Ovary (tissue), 9 donors: ENCODE data around the gene CHID1. TPM values are rescaled to one million over a fixed set of nuclear protein-coding genes. Genes with fewer than 3 reads are reported as not detected.

Source experiments
- DNase-seq, 5 donors: peaks; one replicate each; pipeline ENCODE4 v3.0.0-alpha.2; 2019 to 2020
- H3K27ac ChIP-seq, 2 donors: fragments of 200-600 bp; one replicate each; pipeline versions ENCODE4 v1.5.1 to v1.8.0; 2019 to 2022
- H3K27me3 ChIP-seq: fragments of 200-600 bp; one replicate; pipeline ENCODE4 v1.8.0; 2022
- H3K36me3 ChIP-seq: fragments of 200-600 bp; sonication (generic); one replicate; pipeline ENCODE4 v1.5.1; 2019
- H3K4me1 ChIP-seq: one replicate; pipeline ENCODE4 v1.8.1; 2013; ENCODE audit warnings: mild to moderate bottlenecking, moderate library complexity; ENCODE audit not compliant: insufficient read depth
- H3K4me3 ChIP-seq: fragments of 200-600 bp; sonication (generic); one replicate; pipeline ENCODE4 v1.5.1; 2017
- H3K9me3 ChIP-seq, 2 donors: fragments of 200-600 bp in 1 of 2; sonication (generic) in 1 of 2; one replicate each; pipeline versions ENCODE4 v1.5.1 to v1.8.1; 2013 to 2019; ENCODE audit warnings: mild to moderate bottlenecking in 1 of 2, moderate library complexity in 1 of 2
- CTCF ChIP-seq, 3 donors: fragments of 450-650 bp in 2 of 3; fragments of 200-600 bp in 1 of 3; IDR thresholded peaks; one replicate each; pipeline versions ENCODE4 v1.5.1 to v1.8.0; 2016 to 2022; ENCODE audit warnings: antibody characterized with exemption in 3 of 3, mild to moderate bottlenecking in 1 of 3
- EP300 ChIP-seq: sonication (generic); formaldehyde crosslinking; IDR thresholded peaks from one replicate; pipeline ENCODE4 v1.6.1; 2017; ENCODE audit warnings: antibody characterized with exemption
- POLR2A ChIP-seq: fragments of 450-650 bp; IDR thresholded peaks from one replicate; pipeline ENCODE4 v1.6.1; 2017; ENCODE audit warnings: antibody characterized with exemption, mild to moderate bottlenecking, moderate library complexity
- WGBS, 3 donors: extraction: QIAGEN DNeasy Blood & Tissue Kit in 1 of 3; methylation state at CpG; one replicate each; pipeline versions ENCODE4 v1.1.5 to v1.1.7; 2013 to 2017; 5-methylcytosine and 5-hydroxymethylcytosine counted together
- intact Hi-C, 4 donors: fragments of 100-400 bp; cut with DNase I; formaldehyde crosslinking; loops; one replicate each; pipeline versions ENCODE4 v1.11.0 to v1.15.1; 2022 to 2023
- polyA plus RNA-seq, 2 donors: library from polyadenylated mRNA; stranded (reverse); fragments of 200-250 nt in 1 of 2; fragments of 350-450 nt in 1 of 2; fragmentation: Illumina TruSeq in 1 of 2; extraction: RNeasy Lipid Tissue Mini Kit (QIAGEN cat#74804) in 1 of 2; gene quantifications; one replicate each; pipeline ENCODE4 v1.2.3, GENCODE V29; 2013 to 2014
- total RNA-seq, 7 donors: library from RNA; depleted of rRNA in 2 of 7; stranded (reverse); fragments of >200 nt in 2 of 7; fragmentation: NEBNext Ultra II Directional in 3 of 7; extraction: Animal tissue kit (Norgen Biotek cat#: 25700) in 3 of 7; gene quantifications; one replicate each; pipeline versions ENCODE4 v1.1.0 to v1.2.4, GENCODE V29; 2016 to 2023
- donor health status: DM: no; HTN: no; CAD: no; lungs with moderate emphysema.
- donor health status: DM: no; HTN: no; CAD: no.
- donor health status: Bipolar disorder and iron deficiency.
- donor health status: DM: yes; HTN: yes; CAD: no.
- donor health status: DM: no; HTN: no; CAD: no.
- donor health status: DM: yes; HTN: yes; CAD: no.

CHID1 gene
- total and polyA plus RNA-seq, 9 donors = 41.0 to 90.7 (median 70.6) TPM

GRCh38 chr11:914747-915501 lies 4.3 kb upstream of the CHID1 start:
- H3K9me3 ChIP-seq = no peaks in the 10 kb centered on the region
- peaks cover 4% of the 10 kb centered on the region for H3K4me1 ChIP-seq
- intact Hi-C loops = no loop called here
- H3K36me3 ChIP-seq = no peaks in the 10 kb centered on the region
- DNase-seq = peak in 1 of 5 donors; percentile 35
- 77 to 82% (median 80%) methylated on average over 21 of the region's 21 CpGs for WGBS, 3 donors
- no peaks in the 10 kb centered on the region for H3K27me3 ChIP-seq
- no peak overlapping the region for H3K4me3 ChIP-seq
- no peak for TF ChIP-seq CTCF (IDR thresholded peaks at IDR 0.05)
- no peak for TF ChIP-seq EP300
- TF ChIP-seq POLR2A = no peak
- H3K27ac ChIP-seq = no peak overlapping the region

GRCh38 chr11:914204-914603 lies 3.6 kb upstream of the CHID1 start:
- intact Hi-C loops = no loop called here
- DNase-seq = no peak
- WGBS, 3 donors = 74 to 80% (median 75%) methylated on average over 5 of the region's 5 CpGs
- no peak overlapping the region for H3K4me3 ChIP-seq
- H3K9me3 ChIP-seq = no peaks in the 10 kb centered on the region
- TF ChIP-seq CTCF (IDR thresholded peaks at IDR 0.05) (no peak), EP300 (no peak), POLR2A (no peak)
- H3K4me1 ChIP-seq = peaks cover 10% of the 10 kb centered on the region
- H3K36me3 ChIP-seq = no peaks in the 10 kb centered on the region
- no peaks in the 10 kb centered on the region for H3K27me3 ChIP-seq
- H3K27ac ChIP-seq = no peak overlapping the region

- DNase-seq = no peak
- WGBS, 3 donors = 74 to 83% (median 78%) methylated on average over 4 of the region's 4 CpGs
- H3K9me3 ChIP-seq = no peaks in the 10 kb centered on the region
- intact Hi-C loops = no loop called here
- TF ChIP-seq EP300 (no peak), POLR2A (no peak), CTCF (IDR thresholded peaks at IDR 0.05) (no peak)
- H3K27me3 ChIP-seq = no peaks in the 10 kb centered on the region
- no peaks in the 10 kb centered on the region for H3K36me3 ChIP-seq
- no peak overlapping the region for H3K4me3 ChIP-seq
- peaks cover 10% of the 10 kb centered on the region for H3K4me1 ChIP-seq
- H3K27ac ChIP-seq = no peak overlapping the region
Observed at GRCh38 chr11:913043-913442, 2.4 kb upstream of the CHID1 start.

GRCh38 chr11:912266-912665 lies 1.7 kb upstream of the CHID1 start:
- no peak overlapping the region for H3K27ac ChIP-seq
- TF ChIP-seq EP300 = no peak
- no peak for TF ChIP-seq POLR2A
- no peak for TF ChIP-seq CTCF (IDR thresholded peaks at IDR 0.05)
- no peaks in the 10 kb centered on the region for H3K9me3 ChIP-seq
- no peak for DNase-seq
- WGBS, 3 donors = 86 to 90% (median 89%) methylated on average over 14 of the region's 14 CpGs
- no peak overlapping the region for H3K4me3 ChIP-seq
- no peaks in the 10 kb centered on the region for H3K36me3 ChIP-seq
- H3K27me3 ChIP-seq = no peaks in the 10 kb centered on the region
- H3K4me1 ChIP-seq = peaks cover 10% of the 10 kb centered on the region
- intact Hi-C loops = no loop called here
